Measurements from ENCODE around the gene PCCB. TPM values are rescaled to one million over a fixed set of nuclear protein-coding genes. Genes with fewer than 3 reads are reported as not detected.

The PCCB gene
- polyA plus RNA-seq, 2 donors, result 16.3 to 30.2 TPM

DNA sequence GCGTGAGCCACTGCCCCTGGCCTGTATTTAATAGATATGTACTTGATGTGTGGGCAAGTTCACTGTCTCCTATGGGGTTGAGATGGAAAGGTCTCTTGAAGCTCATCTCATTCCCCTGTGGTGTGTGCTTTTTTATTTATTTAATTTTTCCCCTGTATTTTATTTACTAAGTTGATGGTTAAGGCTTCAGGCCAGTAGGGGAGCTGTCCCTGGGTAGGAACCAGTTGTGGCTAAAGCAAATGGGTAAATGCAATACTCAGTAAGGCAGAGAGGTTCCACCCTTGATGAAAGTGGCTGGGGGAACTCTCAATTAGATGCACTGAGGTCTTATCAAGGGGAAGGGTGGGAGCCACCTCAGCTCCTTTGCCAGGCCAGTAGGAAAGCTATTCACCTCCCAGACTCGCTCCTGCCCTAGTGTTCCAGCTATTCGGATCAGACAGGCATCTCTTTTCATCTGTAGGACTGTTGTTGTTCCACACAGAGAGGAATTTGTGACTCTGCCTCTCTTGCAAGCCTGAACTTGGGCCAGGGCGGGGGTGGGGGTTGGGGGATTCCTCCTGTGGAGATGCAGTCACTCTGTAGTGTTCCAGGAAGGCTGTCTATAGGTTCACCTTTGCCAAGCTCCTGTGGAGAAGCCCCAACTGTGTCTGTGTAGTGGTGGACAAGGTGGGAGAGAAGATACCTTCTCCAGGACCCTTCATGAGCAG lies 26.1 kb downstream of the PCCB start:
- Histone ChIP-seq H3K9me3 (ENCODE audit: control insufficient read depth in 2 of 2, insufficient read depth in 1 of 2, low read depth in 1 of 2, low read length in 1 of 2) (peaks cover 0 to 2% of the 10 kb centered on the region in 2 donors), H3K27ac (ENCODE audit: low read depth in 2 of 2, low read length in 1 of 2) (no peak overlapping the region), H3K27me3 (ENCODE audit: control insufficient read depth in 1 of 2, insufficient read depth in 2 of 2, low read length in 2 of 2) (no peaks in the 10 kb centered on the region), H3K4me3 (ENCODE audit: low read depth in 1 of 2, low read length in 2 of 2) (no peak overlapping the region), H3K36me3 (ENCODE audit: control insufficient read depth in 2 of 2, insufficient read depth in 2 of 2, low read length in 1 of 2) (peaks cover 2 to 8% of the 10 kb centered on the region in 2 donors), H3K4me1 (ENCODE audit: control insufficient read depth in 2 of 2, insufficient read depth in 2 of 2, low read length in 1 of 2) (no peaks in the 10 kb centered on the region)
- WGBS, 2 donors, result 89 to 90% methylated on average over 4 of the region's 4 CpGs

DNA sequence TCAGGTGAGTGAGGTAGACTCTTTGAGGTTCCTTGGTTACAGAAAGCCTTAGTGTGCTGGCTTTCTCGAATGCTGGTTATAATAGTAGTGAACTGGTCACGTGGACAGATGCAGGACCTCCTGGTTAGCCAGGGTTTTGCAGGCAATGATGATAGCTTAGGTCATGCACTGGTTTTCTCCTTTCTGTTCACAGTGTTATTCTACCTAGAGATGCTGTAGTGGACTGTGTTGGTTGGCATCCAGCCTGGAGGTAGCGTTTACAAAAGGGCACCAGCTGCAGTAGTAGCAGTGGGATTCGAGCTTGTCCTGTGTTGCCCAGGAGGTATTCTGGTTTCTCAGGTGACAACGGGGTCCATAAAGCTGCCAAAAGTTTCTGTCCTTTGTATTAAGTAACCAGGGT lies 27.0 kb downstream of the PCCB start:
- 72 to 93% methylated on average over 5 of the region's 5 CpGs for WGBS, 2 donors
- Histone ChIP-seq H3K27me3 (ENCODE audit: control insufficient read depth in 1 of 2, insufficient read depth in 2 of 2, low read length in 2 of 2) (no peaks in the 10 kb centered on the region), H3K36me3 (ENCODE audit: control insufficient read depth in 2 of 2, insufficient read depth in 2 of 2, low read length in 1 of 2) (peaks cover 2 to 8% of the 10 kb centered on the region in 2 donors), H3K9me3 (ENCODE audit: control insufficient read depth in 2 of 2, insufficient read depth in 1 of 2, low read depth in 1 of 2, low read length in 1 of 2) (peaks cover 0 to 2% of the 10 kb centered on the region in 2 donors), H3K27ac (ENCODE audit: low read depth in 2 of 2, low read length in 1 of 2) (no peak overlapping the region), H3K4me1 (ENCODE audit: control insufficient read depth in 2 of 2, insufficient read depth in 2 of 2, low read length in 1 of 2) (no peaks in the 10 kb centered on the region), H3K4me3 (ENCODE audit: low read depth in 1 of 2, low read length in 2 of 2) (no peak overlapping the region)

DNA sequence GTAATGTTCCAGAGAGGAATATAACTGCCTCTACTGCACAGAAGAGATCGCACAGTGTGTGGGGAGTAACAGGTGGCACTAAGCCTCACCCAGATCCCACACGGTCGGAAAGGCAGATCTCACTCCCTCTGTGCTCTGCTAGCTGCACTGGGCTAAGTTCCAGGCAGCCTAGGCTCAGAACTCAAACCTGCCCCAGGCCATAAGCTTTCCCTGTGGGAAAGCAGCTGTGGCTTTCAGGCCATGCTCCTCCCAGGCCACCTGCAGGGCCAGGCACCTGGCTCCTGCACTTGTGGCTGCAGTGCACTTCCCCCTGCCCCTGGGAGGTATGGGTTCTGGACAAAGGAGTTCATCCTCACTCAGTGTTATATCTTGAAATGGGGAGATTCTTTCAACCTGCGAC lies 27.5 kb downstream of the PCCB start:
- no peak overlapping the region for H3K4me3 ChIP-seq (ENCODE audit: low read depth in 1 of 2, low read length in 2 of 2)
- H3K4me1 ChIP-seq (ENCODE audit: control insufficient read depth in 2 of 2, insufficient read depth in 2 of 2, low read length in 1 of 2), result no peaks in the 10 kb centered on the region
- H3K9me3 ChIP-seq (ENCODE audit: control insufficient read depth in 2 of 2, insufficient read depth in 1 of 2, low read depth in 1 of 2, low read length in 1 of 2), result peaks cover 0 to 2% of the 10 kb centered on the region in 2 donors
- H3K27me3 ChIP-seq (ENCODE audit: control insufficient read depth in 1 of 2, insufficient read depth in 2 of 2, low read length in 2 of 2), result no peaks in the 10 kb centered on the region
- H3K36me3 ChIP-seq (ENCODE audit: control insufficient read depth in 2 of 2, insufficient read depth in 2 of 2, low read length in 1 of 2), result peaks cover 2 to 8% of the 10 kb centered on the region in 2 donors
- no peak overlapping the region for H3K27ac ChIP-seq (ENCODE audit: low read depth in 2 of 2, low read length in 1 of 2)
- 66 to 83% methylated on average over 4 of the region's 4 CpGs for WGBS, 2 donors

DNA sequence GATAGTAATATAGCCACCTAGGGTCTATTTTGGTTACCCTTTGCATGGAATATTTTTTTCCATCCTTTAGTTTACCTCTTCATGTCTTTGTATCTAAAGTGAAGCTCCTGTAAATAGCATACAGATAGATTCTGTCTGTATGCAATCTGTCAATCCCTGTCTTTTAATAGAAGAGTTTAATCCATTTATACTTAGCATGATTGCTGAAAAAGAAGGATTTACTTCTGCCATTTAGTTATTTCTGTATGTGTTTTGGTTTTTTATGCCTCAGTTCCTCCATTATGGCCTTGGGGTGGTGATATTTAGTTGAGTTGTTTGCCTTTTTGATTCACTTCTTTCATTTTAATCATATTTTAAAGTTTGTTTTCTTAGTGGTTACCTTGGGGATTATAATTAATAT lies 29.0 kb downstream of the PCCB start:
- Histone ChIP-seq H3K27me3 (ENCODE audit: control insufficient read depth in 1 of 2, insufficient read depth in 2 of 2, low read length in 2 of 2) (no peaks in the 10 kb centered on the region), H3K9me3 (ENCODE audit: control insufficient read depth in 2 of 2, insufficient read depth in 1 of 2, low read depth in 1 of 2, low read length in 1 of 2) (peaks cover 0 to 2% of the 10 kb centered on the region in 2 donors), H3K4me3 (ENCODE audit: low read depth in 1 of 2, low read length in 2 of 2) (no peak overlapping the region), H3K36me3 (ENCODE audit: control insufficient read depth in 2 of 2, insufficient read depth in 2 of 2, low read length in 1 of 2) (peaks cover 4 to 8% of the 10 kb centered on the region in 2 donors), H3K27ac (ENCODE audit: low read depth in 2 of 2, low read length in 1 of 2) (no peak overlapping the region), H3K4me1 (ENCODE audit: control insufficient read depth in 2 of 2, insufficient read depth in 2 of 2, low read length in 1 of 2) (no peaks in the 10 kb centered on the region)

DNA sequence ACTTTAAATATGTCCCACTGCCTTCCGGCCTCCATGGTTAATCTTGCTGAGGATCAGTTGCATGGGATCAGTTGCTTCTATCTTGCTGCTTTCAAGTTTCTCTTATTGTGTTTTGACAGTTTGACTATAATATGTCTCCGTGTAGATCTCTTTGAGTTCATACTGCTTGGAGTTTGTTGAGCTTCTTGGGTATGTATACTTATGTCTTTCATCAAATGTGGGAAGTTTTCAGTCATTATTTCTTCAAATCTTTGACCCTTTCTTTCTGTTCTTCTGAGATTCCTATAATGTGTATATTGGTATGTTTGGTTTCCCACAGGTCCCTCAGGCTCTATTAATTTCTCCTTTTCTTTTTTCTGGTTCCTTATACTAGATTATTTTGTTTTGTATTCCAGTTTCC lies 30.8 kb downstream of the PCCB start:
- Histone ChIP-seq H3K27ac (ENCODE audit: low read depth in 2 of 2, low read length in 1 of 2) (no peak overlapping the region), H3K9me3 (ENCODE audit: control insufficient read depth in 2 of 2, insufficient read depth in 1 of 2, low read depth in 1 of 2, low read length in 1 of 2) (peaks cover 0 to 2% of the 10 kb centered on the region in 2 donors), H3K27me3 (ENCODE audit: control insufficient read depth in 1 of 2, insufficient read depth in 2 of 2, low read length in 2 of 2) (no peaks in the 10 kb centered on the region), H3K36me3 (ENCODE audit: control insufficient read depth in 2 of 2, insufficient read depth in 2 of 2, low read length in 1 of 2) (peaks cover 7 to 8% of the 10 kb centered on the region in 2 donors), H3K4me1 (ENCODE audit: control insufficient read depth in 2 of 2, insufficient read depth in 2 of 2, low read length in 1 of 2) (no peaks in the 10 kb centered on the region), H3K4me3 (ENCODE audit: low read depth in 1 of 2, low read length in 2 of 2) (no peak overlapping the region)
- 97% methylated on average over 2 of the region's 2 CpGs for WGBS, 2 donors

DNA sequence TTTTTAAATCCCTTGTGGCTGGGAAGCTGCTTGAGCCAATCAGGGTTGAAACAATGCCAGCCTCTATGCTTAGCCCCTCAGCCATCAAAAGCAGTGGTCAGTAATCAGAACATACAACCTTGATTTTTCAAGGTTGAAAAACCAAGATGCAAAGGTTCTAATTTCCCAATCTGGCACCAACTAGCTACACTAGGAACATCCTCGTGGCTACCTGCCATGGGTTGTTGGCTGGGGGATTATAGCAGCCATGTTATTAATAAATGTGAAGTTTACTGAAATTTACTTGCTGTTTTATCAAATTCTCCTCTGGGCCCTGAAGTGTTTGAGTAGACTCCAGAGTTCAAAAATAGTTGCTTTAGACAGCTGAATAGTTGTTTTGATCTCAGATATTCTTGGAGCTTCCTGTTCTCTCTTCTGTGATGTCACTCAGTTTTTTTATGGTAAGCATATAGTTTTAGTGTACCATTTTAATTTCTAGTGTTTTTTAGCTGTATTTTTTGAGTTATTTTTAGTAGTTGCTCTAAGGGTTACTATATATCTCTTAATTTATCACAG lies 31.9 kb downstream of the PCCB start:
- peaks cover 0 to 2% of the 10 kb centered on the region in 2 donors for H3K9me3 ChIP-seq (ENCODE audit: control insufficient read depth in 2 of 2, insufficient read depth in 1 of 2, low read depth in 1 of 2, low read length in 1 of 2)

DNA sequence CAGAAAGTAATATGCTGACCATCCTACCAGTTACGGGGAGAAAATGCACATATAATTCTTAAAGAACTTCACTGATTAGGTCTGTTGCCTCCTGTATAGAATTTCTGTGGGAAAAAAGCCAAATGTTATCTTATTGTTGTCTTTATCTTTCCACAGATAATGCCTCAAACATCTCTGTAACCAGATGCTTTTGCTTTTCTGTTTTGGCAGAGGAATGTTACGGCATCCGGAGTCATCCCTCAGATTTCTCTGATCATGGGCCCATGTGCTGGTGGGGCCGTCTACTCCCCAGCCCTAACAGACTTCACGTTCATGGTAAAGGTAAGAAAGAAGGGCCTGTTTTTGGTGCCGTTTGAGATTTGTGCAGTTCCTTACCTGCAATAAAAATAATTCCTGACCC lies 33.5 kb downstream of the PCCB start:
- Histone ChIP-seq H3K36me3 (ENCODE audit: control insufficient read depth in 2 of 2, insufficient read depth in 2 of 2, low read length in 1 of 2) (peaks cover 3 to 8% of the 10 kb centered on the region in 2 donors), H3K27ac (ENCODE audit: low read depth in 2 of 2, low read length in 1 of 2) (no peak overlapping the region), H3K4me1 (ENCODE audit: control insufficient read depth in 2 of 2, insufficient read depth in 2 of 2, low read length in 1 of 2) (no peaks in the 10 kb centered on the region), H3K27me3 (ENCODE audit: control insufficient read depth in 1 of 2, insufficient read depth in 2 of 2, low read length in 2 of 2) (no peaks in the 10 kb centered on the region), H3K4me3 (ENCODE audit: low read depth in 1 of 2, low read length in 2 of 2) (no peak overlapping the region), H3K9me3 (ENCODE audit: control insufficient read depth in 2 of 2, insufficient read depth in 1 of 2, low read depth in 1 of 2, low read length in 1 of 2) (peaks cover 0 to 2% of the 10 kb centered on the region in 2 donors)
- 93 to 95% methylated on average over 6 of the region's 6 CpGs for WGBS, 2 donors

More for the DNA sequence above, 31.9 kb downstream of the PCCB start:
- no peaks in the 10 kb centered on the region for H3K27me3 ChIP-seq (ENCODE audit: control insufficient read depth in 1 of 2, insufficient read depth in 2 of 2, low read length in 2 of 2)
- no peaks in the 10 kb centered on the region for H3K4me1 ChIP-seq (ENCODE audit: control insufficient read depth in 2 of 2, insufficient read depth in 2 of 2, low read length in 1 of 2)
- no peak overlapping the region for H3K4me3 ChIP-seq (ENCODE audit: low read depth in 1 of 2, low read length in 2 of 2)
- peaks cover 8 to 11% of the 10 kb centered on the region in 2 donors for H3K36me3 ChIP-seq (ENCODE audit: control insufficient read depth in 2 of 2, insufficient read depth in 2 of 2, low read length in 1 of 2)
- H3K27ac ChIP-seq (ENCODE audit: low read depth in 2 of 2, low read length in 1 of 2), result no peak overlapping the region
- WGBS, 2 donors, result 68 to 91% methylated on average over 1 of the region's 1 CpG

DNA sequence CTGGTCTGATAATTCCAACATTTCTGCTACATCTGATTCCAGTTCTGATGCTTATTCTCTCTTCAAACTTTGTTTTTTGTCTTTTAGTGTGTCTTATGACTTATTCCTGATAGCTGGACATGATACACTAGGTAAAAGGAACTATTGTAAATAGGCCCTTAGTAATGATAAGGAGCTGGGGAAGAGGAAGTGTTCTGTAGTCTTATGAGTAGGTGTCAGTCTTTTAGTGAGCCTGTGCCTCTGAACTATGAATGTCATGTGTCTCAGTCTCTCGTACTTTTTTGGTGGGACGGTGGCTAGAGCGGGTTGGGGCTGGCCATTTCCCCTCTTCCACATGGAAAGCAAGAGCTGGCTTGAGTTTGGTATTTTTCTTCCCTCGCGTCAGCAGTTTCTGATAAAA lies 41.2 kb downstream of the PCCB start:
- 93 to 98% methylated on average over 5 of the region's 5 CpGs for WGBS, 2 donors
- no peak overlapping the region for H3K4me3 ChIP-seq (ENCODE audit: low read depth in 1 of 2, low read length in 2 of 2)
- no peaks in the 10 kb centered on the region for H3K27me3 ChIP-seq (ENCODE audit: control insufficient read depth in 1 of 2, insufficient read depth in 2 of 2, low read length in 2 of 2)
- H3K4me1 ChIP-seq (ENCODE audit: control insufficient read depth in 2 of 2, insufficient read depth in 2 of 2, low read length in 1 of 2), result no peaks in the 10 kb centered on the region
- H3K36me3 ChIP-seq (ENCODE audit: control insufficient read depth in 2 of 2, insufficient read depth in 2 of 2, low read length in 1 of 2), result peaks cover 3 to 4% of the 10 kb centered on the region in 2 donors
- no peaks in the 10 kb centered on the region for H3K9me3 ChIP-seq (ENCODE audit: control insufficient read depth in 2 of 2, insufficient read depth in 1 of 2, low read depth in 1 of 2, low read length in 1 of 2)
- no peak overlapping the region for H3K27ac ChIP-seq (ENCODE audit: low read depth in 2 of 2, low read length in 1 of 2)

DNA sequence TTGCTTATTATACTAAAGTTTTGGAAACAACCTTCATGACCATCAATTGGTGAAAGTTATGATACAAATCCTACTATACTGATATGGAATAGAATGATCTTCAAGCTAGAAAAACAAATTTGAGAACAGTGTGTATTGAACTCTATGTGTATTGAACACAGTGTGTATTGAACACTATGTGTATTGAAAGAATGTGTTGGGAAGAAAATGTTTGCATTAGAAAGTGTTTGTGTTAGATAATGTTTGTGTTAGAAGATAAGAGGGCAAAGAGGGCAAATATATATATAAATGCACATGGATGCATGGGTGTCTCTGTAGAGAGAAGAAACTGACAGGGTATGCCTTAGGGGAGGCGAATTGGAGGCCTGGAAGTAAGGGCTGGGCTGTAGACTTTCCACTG lies 42.4 kb downstream of the PCCB start:
- peaks cover 6 to 7% of the 10 kb centered on the region in 2 donors for H3K36me3 ChIP-seq (ENCODE audit: control insufficient read depth in 2 of 2, insufficient read depth in 2 of 2, low read length in 1 of 2)
- no peaks in the 10 kb centered on the region for H3K27me3 ChIP-seq (ENCODE audit: control insufficient read depth in 1 of 2, insufficient read depth in 2 of 2, low read length in 2 of 2)
- H3K4me3 ChIP-seq (ENCODE audit: low read depth in 1 of 2, low read length in 2 of 2), result no peak overlapping the region
- H3K27ac ChIP-seq (ENCODE audit: low read depth in 2 of 2, low read length in 1 of 2), result no peak overlapping the region
- H3K4me1 ChIP-seq (ENCODE audit: control insufficient read depth in 2 of 2, insufficient read depth in 2 of 2, low read length in 1 of 2), result no peaks in the 10 kb centered on the region
- H3K9me3 ChIP-seq (ENCODE audit: control insufficient read depth in 2 of 2, insufficient read depth in 1 of 2, low read depth in 1 of 2, low read length in 1 of 2), result no peaks in the 10 kb centered on the region
- WGBS, 2 donors, result 92 to 100% methylated on average over 1 of the region's 1 CpG

DNA sequence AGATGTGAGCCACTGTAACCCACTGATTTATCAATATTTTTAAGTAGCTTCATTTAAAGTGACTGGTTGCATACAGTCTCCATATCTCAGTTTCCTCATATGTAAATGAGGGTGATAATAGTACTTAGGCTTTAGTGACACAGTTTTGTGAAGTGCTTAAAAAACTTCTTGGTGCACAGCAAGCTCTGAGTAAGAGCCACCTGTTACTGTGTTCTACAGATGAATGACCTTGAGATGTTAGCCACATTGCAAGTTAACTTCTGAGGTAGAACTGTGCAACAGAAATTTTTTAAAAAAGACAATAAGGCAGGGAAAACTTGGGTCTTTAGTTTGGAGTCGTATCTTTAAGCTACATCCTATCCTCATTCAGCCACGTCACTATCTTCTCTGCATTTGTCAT lies 43.1 kb downstream of the PCCB start:
- 84 to 94% methylated on average over 2 of the region's 2 CpGs for WGBS, 2 donors
- Histone ChIP-seq H3K36me3 (ENCODE audit: control insufficient read depth in 2 of 2, insufficient read depth in 2 of 2, low read length in 1 of 2) (peaks cover 6 to 11% of the 10 kb centered on the region in 2 donors), H3K9me3 (ENCODE audit: control insufficient read depth in 2 of 2, insufficient read depth in 1 of 2, low read depth in 1 of 2, low read length in 1 of 2) (no peaks in the 10 kb centered on the region), H3K4me1 (ENCODE audit: control insufficient read depth in 2 of 2, insufficient read depth in 2 of 2, low read length in 1 of 2) (no peaks in the 10 kb centered on the region), H3K27ac (ENCODE audit: low read depth in 2 of 2, low read length in 1 of 2) (no peak overlapping the region), H3K27me3 (ENCODE audit: control insufficient read depth in 1 of 2, insufficient read depth in 2 of 2, low read length in 2 of 2) (no peaks in the 10 kb centered on the region), H3K4me3 (ENCODE audit: low read depth in 1 of 2, low read length in 2 of 2) (no peak overlapping the region)

Measured in esophagus (tissue), 2 donors.